Stimulated activated CD8-positive, alpha-beta memory T cell treated with anti-CD3 and anti-CD28 coated beads, Interleukin-15, amount 100 ng/mL, for 24 hours (primary cell): ENCODE measurements around the gene HS3ST3B1.

ENCODE experiments used
- DNase-seq: peaks from one replicate; pipeline ENCODE4 v3.0.0-alpha.2; 2020; ENCODE audit warnings: low read depth

The HS3ST3B1 gene

DNA sequence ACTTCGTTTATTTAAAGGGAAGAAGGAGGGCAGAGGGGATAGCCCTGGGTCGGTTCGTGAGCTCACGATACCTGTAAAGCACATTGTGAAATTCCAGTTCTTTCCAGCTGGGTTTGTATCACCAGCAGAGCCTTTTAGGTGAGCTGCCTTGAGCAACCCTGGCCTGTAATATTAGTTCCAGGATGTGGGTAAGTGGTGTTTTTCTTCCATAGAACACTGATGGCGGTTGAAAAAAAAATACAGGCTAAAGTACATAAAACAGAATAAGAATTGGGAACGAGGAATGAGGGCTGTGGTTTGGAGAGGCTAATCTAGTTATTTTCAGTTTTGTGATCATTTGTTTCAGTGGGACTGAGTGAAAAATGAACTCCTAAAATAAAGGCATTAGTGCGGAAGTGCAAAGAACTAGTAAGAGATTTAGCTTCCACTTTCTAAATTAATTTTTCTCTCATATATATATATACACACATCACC is 20.6 kb downstream of the HS3ST3B1 start:
- no peak for DNase-seq

DNA sequence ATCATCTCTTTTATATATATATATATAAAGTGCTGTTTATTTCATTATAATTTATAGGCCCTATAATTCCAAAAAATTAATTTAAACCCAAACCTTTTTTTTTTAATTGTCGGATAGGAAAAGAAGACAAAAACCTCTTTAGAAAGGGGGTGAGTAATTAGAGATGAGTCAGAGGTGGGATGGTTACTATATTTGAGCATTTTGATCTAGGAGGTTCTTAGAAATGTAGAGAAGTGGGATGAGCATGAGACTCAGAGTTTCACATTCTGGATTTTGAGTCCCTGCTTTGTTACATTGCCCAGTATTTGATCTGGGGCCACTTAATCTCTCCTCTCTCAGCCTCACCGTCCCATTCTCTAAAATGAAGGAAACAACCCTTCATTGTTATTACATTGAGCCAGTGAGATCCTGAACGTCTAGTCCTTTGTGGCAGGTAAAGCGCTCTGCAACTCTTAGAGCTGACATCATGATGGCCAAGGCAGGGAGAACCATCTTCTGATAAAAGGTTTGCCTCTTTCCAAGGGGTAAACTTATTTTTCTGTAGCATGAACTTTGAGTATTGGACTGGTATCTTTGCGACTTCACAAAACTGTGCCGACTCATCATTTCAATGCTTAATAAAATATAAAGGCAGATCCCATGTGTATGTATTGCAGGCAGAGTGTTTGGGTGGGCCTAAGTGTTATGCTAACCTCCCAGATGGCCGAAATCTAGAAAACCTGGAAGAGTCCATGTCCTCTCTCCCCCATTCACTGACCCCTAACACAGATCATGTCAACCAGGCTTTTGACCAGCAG is 21.3 kb downstream of the HS3ST3B1 start:
- DNase-seq = no peak

DNA sequence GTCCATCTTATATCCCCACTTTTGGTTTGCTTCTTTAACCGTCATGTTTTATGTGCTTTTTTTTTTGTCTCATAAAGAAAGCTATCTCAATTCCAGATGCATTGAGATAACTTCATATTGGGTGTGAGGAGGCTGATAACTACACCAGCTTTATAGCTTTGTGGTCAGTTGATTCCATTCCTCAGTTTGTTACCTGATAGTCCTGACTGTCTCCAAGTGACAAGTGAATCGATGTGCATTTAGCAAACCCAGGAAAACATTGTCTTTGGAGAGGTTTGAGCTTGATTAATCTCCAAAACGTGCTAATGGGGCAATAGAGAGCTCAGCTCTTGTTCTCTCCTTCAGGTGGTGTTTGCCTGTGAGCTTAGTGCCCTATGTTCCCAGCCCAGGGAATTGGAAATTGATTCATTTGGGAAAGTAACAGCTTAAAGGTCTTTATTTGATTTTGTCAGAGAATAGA is 22.7 kb downstream of the HS3ST3B1 start:
- DNase-seq = no peak

DNA sequence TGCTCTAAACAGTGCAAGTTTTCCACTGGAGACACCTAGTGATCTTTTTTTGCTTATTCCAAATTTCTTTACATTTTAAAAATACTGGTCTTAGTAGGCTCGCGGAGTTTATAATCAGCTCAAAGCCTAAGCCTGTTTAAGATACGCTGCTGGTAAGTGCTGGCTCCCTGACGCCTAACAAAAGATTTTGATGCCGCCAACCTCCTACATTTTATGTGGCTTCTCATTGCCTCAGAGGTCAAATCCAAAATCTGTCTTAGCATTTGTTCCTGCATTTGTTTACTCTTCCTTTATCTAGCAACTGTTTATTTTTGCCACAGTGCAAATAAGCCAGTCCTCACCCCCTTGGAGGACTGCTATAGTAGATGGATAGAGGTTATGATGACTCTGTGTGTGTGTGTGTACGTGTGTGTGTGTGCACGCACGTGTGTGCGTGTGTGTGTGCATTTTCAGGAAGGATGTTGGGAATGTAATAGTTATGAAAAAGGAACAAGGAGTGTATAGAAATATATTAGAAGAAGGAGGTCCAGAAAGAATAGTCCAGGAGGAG is 24.8 kb downstream of the HS3ST3B1 start:
- DNase-seq = no peak

DNA sequence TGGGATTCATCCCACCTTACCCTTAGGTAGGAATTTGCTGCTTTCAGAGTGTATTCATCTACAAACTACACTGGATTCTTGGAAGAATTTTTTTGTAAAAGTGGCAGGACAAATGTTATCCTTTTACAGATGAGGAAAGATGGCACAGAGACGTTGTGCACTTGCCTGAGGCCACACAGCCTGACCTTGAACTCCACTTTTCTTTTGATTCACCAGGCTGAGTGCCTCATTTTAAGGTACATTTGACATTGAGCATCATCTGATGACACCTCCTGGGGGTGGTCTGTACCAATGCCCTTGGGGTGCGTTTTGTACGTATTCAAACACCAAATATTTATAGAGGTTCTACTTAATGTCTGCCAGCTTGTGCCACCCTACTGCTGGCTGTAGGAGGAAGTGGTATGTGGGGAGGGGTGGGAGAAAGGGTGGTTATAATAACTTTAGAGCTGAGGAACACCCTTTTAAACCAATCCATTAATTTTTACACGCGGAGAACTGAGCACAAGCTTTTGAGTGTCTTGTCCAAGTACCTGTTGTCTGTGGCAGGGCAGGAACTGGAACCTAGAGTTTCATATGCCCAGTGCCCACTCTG is 29.1 kb downstream of the HS3ST3B1 start:
- no peak for DNase-seq

DNA sequence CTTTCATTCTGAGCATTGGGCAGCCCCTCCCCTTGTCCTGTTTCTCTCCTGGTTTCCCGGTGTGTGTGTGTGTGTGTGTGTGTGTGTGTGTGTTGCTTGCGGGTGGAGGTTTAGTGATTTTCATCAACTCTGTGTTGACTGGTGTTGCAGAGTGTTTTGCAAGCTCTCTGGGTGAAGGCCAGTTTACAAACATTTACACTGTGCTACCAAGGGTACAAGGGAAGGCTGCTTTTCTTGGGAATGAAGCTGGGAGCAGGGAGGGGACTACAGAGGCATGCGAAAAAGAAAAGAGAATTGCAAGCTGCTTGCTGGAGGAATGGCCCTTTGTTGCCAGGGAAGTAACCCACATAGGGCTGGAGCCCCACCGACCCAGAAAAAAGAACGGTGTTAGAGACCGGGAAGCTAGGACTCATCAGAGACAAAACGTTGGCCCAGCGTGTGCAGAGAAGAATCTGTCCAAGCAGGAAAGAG is 29.6 kb downstream of the HS3ST3B1 start:
- DNase-seq = no peak

- no peak for DNase-seq
These were observed 30.5 kb downstream of the HS3ST3B1 start for GRCh38 chr17:14331225-14331981.

GRCh38 chr17:14331982-14332298 is 31.1 kb downstream of the HS3ST3B1 start:
- DNase-seq = no peak

- DNase-seq = no peak
These were observed 31.4 kb downstream of the HS3ST3B1 start for GRCh38 chr17:14332331-14332730.

DNA sequence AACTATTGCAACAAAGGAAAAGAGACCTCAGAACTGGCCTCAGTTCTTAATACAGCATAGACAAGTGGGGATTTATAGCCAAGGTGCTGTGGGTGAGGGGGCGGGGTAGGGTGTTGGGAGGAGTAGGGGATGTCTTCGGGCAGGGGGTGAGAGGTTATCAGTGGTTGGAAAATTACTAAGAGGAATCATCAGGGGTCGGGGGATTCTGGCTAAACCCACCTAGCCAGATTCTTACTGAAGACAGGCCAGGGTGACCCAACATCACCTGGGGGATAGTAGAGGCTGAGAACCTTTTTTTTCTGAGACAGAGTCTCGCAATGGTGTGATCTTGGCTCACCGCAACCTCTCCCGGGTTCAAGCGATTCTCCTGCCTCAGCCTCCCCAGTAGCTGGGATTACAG is 32.6 kb downstream of the HS3ST3B1 start:
- no peak for DNase-seq

- DNase-seq = no peak
These were observed 33.5 kb downstream of the HS3ST3B1 start for GRCh38 chr17:14334276-14334840.

GRCh38 chr17:14334919-14335318 is 34.0 kb downstream of the HS3ST3B1 start:
- DNase-seq = no peak

DNA sequence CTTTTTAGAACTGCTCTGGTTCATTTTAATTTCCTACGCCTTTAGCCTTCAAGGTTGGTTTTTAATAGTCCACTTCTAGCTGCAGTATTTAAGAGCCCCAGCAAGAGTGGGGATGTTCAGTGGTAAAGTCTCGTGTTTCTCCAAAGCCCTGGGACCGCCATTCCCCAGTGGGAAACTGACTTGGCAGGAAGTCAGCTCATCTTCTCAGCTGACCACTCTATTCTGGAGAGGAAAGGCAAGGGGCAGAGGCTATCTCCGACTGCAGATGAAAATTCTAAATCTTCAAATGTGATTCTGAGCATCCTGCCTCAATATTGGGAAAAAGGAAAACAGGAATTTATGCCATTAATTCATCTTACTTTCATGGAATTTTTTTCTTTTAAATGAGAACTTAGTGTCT is 35.5 kb downstream of the HS3ST3B1 start:
- DNase-seq = no peak

- no peak for DNase-seq
These were observed 36.8 kb downstream of the HS3ST3B1 start for GRCh38 chr17:14337596-14338079.

DNA sequence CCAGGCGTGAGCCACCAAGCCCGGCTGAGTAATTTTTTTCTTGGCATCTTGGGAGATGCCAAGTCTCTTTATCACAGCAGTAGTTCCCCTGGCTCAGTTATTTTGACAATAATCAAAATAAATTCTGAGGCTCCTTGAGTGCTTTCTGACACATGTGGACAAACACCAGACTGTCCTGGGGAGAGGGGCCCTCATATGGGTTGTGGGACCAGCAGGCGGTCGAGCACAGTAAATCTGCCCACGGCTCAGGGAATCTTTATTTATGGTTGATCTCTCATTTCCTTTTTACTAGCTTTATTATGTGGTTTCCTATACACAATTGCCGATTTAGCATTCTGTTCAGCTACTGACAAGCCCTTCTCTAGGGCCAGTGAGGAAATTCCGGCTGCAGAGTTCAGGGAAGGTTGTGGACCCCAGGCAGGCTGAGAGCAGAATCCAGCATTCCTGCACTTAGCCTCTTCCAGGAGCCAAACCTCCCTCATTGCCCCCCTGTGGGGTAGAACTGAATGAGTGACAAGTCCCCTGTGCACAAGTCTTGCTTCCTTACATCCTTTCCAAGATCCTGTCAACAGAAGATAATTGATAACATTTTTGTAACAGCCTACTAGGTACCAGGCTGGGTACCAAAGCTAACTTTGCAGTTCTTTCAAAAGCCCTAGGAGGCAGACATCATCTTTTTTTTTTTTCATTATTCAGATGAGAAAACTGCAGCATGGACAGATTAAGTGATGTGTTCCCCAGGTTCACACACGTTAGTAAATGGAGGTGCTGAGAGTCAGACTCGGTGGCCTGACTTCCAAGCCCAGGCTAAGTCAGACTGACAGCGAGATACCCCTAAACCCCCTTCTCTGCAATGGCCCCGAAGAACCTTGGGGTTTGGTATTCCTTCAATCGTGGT is 40.2 kb downstream of the HS3ST3B1 start:
- no peak for DNase-seq

DNA sequence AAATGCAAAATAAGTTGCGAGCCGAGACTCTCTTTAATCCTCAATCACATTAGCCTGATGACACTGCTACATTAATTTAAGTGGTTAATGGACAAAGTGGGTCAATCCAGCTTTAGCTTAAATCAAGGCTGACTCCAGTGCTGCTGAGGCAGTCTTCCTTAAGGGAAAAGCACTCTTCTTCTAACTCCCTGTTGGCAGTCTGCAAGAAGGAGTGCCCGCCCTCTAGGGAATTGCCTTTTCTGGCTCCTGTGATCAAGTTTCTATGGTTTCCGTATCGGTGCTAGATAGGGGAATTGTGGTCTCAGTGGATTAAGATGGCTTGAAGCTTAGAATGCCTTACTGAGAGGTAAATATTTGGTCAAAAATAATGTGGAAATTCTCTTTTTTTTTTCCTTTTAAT is 41.0 kb downstream of the HS3ST3B1 start:
- no peak for DNase-seq

DNA sequence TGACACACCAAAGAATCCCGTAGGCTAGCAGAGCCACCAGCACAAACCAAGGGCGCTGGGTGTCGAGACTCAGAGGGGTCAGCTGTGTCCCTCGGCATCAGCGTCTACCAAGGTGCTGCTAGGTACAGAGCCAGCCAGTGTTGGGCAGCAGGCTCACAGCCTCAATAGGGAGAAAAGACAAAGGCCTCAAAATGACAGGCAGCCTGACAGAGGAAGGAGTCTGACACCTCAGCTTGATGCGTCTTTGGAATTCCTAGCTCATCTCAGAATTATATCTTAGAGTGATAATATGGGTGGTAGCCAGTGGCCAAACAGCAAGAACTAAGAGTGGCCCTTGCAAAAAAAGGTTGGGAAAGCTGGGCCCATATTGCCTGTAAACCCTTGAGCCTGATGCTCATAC is 45.9 kb downstream of the HS3ST3B1 start:
- DNase-seq = no peak

DNA sequence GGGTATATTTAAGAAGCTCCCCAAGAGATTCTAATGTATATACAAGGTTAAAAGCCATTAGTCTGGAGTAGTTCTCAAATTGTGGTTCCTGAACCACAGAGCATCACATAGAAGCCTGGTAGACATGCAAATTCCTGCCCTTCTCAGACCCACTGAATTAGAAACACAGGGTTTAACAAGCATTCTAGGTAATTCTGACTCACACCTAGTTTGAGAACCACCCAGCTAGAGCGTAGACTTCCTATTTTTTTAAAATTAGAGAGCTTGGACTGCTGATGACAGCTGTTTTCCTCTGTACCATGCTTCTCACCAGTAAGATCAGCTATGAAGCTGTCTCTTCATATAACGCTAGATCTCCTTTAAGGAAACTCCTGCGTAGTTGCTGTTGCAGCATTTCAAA is 50.6 kb downstream of the HS3ST3B1 start:
- no peak for DNase-seq

- DNase-seq = no peak
These were observed 51.3 kb downstream of the HS3ST3B1 start for GRCh38 chr17:14352136-14352535.

DNA sequence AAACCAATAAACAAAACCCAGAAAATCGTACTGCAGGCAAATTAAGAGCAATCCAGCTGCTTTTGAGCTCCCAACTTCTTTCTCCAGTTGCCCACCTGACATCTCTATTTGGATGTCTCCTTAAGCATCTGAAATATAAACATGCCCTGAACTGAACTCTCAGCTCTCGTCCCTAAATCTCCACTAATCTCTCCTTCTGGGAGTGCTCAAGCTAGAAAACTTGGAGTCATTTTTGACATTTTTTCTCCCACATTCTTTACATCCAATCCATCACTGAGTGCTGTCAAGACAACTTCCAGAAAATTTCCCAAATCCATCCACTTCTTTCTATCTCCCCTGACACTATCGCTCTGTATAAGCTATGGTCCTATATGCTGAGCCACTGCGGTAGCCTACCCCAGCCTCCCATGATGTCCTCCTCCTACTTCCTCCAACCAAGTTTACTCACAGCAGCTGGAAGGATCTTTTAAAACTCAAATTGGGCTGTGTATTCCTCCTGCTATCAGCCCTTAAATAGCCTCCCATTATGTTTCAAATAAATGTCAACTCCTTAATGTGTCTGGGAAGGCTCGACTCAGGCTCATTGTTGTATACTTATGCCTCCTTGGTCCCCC is 53.1 kb downstream of the HS3ST3B1 start:
- no peak for DNase-seq

GRCh38 chr17:14354807-14355206 is 53.9 kb downstream of the HS3ST3B1 start:
- no peak for DNase-seq
